MM.1S (cell line): ENCODE measurements around the gene OXLD1.
A peak's percentile ranks its signal among the peaks of the same experiment; 100 is the strongest.

Source experiments
- DNase-seq: peaks from one replicate; pipeline ENCODE4 v3.0.0-alpha.2; 2015
- H2AFZ ChIP-seq: fragments of 300-600 bp; sonication (generic); 2 replicates; pipeline ENCODE4 v1.6.0; 2016; ENCODE audit warnings: antibody characterized with exemption, low read length
- H3F3A ChIP-seq: fragments of 300-600 bp; sonication (generic); 2 replicates; pipeline ENCODE4 v1.6.1; 2016; ENCODE audit warnings: mild to moderate bottlenecking, antibody characterized with exemption, low read length, moderate library complexity, mixed read lengths; ENCODE audit not compliant: insufficient read depth
- H3K27ac ChIP-seq: fragments of 300-600 bp; sonication (generic); 2 replicates; pipeline ENCODE4 v1.5.1; 2016; ENCODE audit warnings: mild to moderate bottlenecking, low read length
- H3K27me3 ChIP-seq: fragments of 300-600 bp; sonication (generic); replicated peaks from 2 replicates; pipeline ENCODE4 v1.6.0; 2016; ENCODE audit warnings: low read length; ENCODE audit not compliant: insufficient read depth
- H3K36me3 ChIP-seq: fragments of 300-600 bp; sonication (generic); replicated peaks from 2 replicates; pipeline ENCODE4 v1.6.1; 2016; ENCODE audit warnings: mild to moderate bottlenecking, low read length, mixed read lengths; ENCODE audit not compliant: insufficient read depth
- H3K4me1 ChIP-seq: fragments of 300-600 bp; sonication (generic); 2 replicates; pipeline ENCODE4 v1.6.1; 2016; ENCODE audit warnings: low read length, mixed read lengths
- H3K4me2 ChIP-seq: fragments of 300-600 bp; sonication (generic); 2 replicates; pipeline ENCODE4 v1.6.0; 2016; ENCODE audit warnings: low read depth, low read length
- H3K4me3 ChIP-seq: fragments of 300-600 bp; sonication (generic); 2 replicates; pipeline ENCODE4 v1.5.1; 2016; ENCODE audit warnings: low read length, mixed read lengths
- H3K79me2 ChIP-seq: fragments of 300-600 bp; sonication (generic); 2 replicates; pipeline ENCODE4 v1.6.1; 2016; ENCODE audit warnings: mixed run types, low read length, mixed read lengths
- H3K9ac ChIP-seq: fragments of 300-600 bp; sonication (generic); 2 replicates; pipeline ENCODE4 v1.6.1; 2016; ENCODE audit warnings: low read length, mixed read lengths
- H3K9me2 ChIP-seq: fragments of 300-600 bp; sonication (generic); replicated peaks from 2 replicates; pipeline ENCODE4 v1.6.1; 2016; ENCODE audit warnings: mild to moderate bottlenecking, low read length, mixed read lengths; ENCODE audit not compliant: insufficient read depth
- H3K9me3 ChIP-seq: fragments of 300-600 bp; sonication (generic); replicated peaks from 2 replicates; pipeline ENCODE4 v1.6.1; 2016; ENCODE audit warnings: mild to moderate bottlenecking, low read length, mixed read lengths; ENCODE audit not compliant: insufficient read depth
- H4K20me1 ChIP-seq: fragments of 300-600 bp; sonication (generic); 2 replicates; pipeline ENCODE4 v1.6.1; 2016; ENCODE audit warnings: mild to moderate bottlenecking, low read length, moderate library complexity, mixed read lengths; ENCODE audit not compliant: insufficient read depth
- EZH2 ChIP-seq: fragments of 300-600 bp; sonication (generic); optimal IDR thresholded peaks from 2 replicates; pipeline ENCODE3; 2017; ENCODE audit warnings: low read depth, mild to moderate bottlenecking, antibody characterized with exemption, low read length, mixed read lengths
- EZH2phosphoT487 ChIP-seq: fragments of 300-600 bp; sonication (generic); IDR thresholded peaks from 2 replicates; pipeline ENCODE4 v1.6.1; 2018; ENCODE audit warnings: antibody characterized with exemption, low read length
- TF ChIP-seq, protein P1 (sequence below): fragments of 300-600 bp; sonication (generic); IDR thresholded peaks from 2 replicates; pipeline ENCODE4 v1.5.1; 2016; ENCODE audit warnings: antibody characterized with exemption, low read length, mixed read lengths

OXLD1 gene

DNA sequence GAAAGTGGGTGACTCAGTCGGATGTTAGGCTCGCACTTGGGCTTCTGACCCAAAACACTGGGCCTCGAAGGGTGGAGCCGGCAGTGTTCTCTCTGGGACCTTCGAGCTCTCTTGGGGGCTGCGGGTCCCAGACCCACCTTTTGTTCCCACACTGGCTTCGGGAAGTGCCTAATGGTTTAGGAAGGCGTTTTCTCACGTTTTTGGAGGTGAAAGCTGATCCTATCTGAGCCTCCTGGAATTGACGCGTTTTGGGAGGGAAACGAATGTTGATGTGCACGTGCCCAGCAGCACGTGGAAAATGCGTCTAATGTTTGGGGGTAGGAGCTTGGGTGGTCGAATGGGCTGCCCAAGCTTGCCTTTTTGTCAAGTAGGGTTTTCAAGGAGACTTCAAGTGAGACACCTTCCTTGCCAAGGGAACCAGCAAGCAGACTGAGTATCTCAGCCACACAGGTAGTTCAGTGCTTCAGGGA lies 18.1 kb upstream of the OXLD1 start:
- Histone ChIP-seq H3K79me2 (peaks cover 77% of the 10 kb centered on the region), H3K36me3 (peaks cover 7% of the 10 kb centered on the region; the same call in 1 of the 2 replicates), H3K4me2 (peak overlapping the region; percentile 94), H2AFZ (0 out of 2 replicates have a peak overlapping the region, but pooled peaks have one; percentile 5), H3K9me2 (no peaks in the 10 kb centered on the region), H3K4me3 (peak overlapping the region; percentile 94), H3K27ac (no peak overlapping the region; the same call in 1 of the 2 replicates), H3K9me3 (no peaks in the 10 kb centered on the region), H3K27me3 (no peaks in the 10 kb centered on the region), H3K9ac (peak overlapping the region; percentile 88), H3K4me1 (0 out of 2 replicates have a peak, but pooled peaks cover 16% of the 10 kb centered on the region), H3F3A (no peaks in the 10 kb centered on the region), H4K20me1 (no peaks in the 10 kb centered on the region)
- no peak for DNase-seq
- TF ChIP-seq, protein P1, sequence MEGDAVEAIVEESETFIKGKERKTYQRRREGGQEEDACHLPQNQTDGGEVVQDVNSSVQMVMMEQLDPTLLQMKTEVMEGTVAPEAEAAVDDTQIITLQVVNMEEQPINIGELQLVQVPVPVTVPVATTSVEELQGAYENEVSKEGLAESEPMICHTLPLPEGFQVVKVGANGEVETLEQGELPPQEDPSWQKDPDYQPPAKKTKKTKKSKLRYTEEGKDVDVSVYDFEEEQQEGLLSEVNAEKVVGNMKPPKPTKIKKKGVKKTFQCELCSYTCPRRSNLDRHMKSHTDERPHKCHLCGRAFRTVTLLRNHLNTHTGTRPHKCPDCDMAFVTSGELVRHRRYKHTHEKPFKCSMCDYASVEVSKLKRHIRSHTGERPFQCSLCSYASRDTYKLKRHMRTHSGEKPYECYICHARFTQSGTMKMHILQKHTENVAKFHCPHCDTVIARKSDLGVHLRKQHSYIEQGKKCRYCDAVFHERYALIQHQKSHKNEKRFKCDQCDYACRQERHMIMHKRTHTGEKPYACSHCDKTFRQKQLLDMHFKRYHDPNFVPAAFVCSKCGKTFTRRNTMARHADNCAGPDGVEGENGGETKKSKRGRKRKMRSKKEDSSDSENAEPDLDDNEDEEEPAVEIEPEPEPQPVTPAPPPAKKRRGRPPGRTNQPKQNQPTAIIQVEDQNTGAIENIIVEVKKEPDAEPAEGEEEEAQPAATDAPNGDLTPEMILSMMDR = no peak
- TF ChIP-seq EZH2phosphoT487 (no peak), EZH2 (no peak)

DNA sequence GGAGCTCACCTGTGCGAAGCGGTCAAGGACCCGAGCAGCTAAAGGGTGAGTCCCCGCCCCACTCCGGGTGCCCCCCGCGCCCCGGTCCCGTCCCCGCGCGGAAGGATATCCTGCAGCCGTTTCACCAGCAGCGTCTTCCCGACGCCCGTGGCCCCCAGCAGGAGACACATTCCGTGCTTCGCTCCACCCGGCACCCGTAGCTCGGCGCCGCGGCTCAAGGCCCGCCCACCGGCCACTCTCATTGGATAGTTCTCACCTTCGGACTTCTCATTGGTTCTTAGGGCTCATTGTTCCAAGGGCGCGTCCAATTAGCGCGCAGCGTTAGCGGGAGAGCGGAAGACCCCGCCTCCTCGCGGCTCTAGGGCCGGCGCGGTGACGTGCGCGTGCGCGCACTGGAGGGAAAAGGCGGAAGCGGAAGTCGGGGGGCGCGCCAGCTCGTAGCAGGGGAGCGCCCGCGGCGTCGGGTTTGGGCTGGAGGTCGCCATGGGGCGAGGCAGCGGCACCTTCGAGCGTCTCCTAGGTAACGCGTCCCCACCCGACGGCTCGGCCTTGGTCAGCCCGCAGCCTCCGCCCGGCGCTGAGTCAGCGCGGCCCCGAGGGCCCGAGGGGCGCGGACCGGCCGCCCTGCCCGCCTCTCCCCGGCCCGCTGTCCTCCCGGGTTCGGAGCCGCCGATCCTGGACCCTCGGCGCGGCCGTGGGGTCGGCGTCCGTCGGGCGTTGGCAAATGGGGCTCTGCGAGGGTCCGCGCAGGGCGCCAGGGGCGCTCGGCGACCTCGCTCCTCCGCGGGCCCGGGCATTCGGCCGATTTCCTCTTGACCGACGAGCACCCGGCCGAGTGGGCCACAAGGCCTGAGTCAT lies 17.4 kb upstream of the OXLD1 start, which contains the start of the genes ARL16 and HGS:
TSS of gene ARL16 (minus strand) at position 214 of the 858 bp plus-strand sequence. CDS start at position 170, 44 bp downstream.
TSS of gene HGS (plus strand) at position 428 of the 858 bp plus-strand sequence. CDS start at position 484, 56 bp downstream.
- TF ChIP-seq, protein P1 = no peak
- TF ChIP-seq EZH2phosphoT487 (no peak), EZH2 (no peak)
- no peaks in the 10 kb centered on the region for H3K9me3 ChIP-seq
- no peaks in the 10 kb centered on the region for H3K27me3 ChIP-seq
- H3K9ac ChIP-seq = peak within 1 kb of the TSS; percentile 88
- H3K4me2 ChIP-seq = peak within 1 kb of the TSS; percentile 96
- peak within 1 kb of the TSS; percentile 94 for H3K4me3 ChIP-seq
- DNase-seq = peak; percentile 99
- no peak within 1 kb of the TSS; the same call in 1 of the 2 replicates for H3K27ac ChIP-seq
- 0 out of 2 replicates have a peak, but pooled peaks cover 16% of the 10 kb centered on the region for H3K4me1 ChIP-seq
- peaks cover 71% of the 10 kb centered on the region for H3K79me2 ChIP-seq
- no peaks in the 10 kb centered on the region for H4K20me1 ChIP-seq
- peak within 1 kb of the TSS; percentile 83 for H2AFZ ChIP-seq
- no peaks in the 10 kb centered on the region for H3F3A ChIP-seq
- H3K9me2 ChIP-seq = no peaks in the 10 kb centered on the region
- peaks cover 7% of the 10 kb centered on the region; the same call in 1 of the 2 replicates for H3K36me3 ChIP-seq

DNA sequence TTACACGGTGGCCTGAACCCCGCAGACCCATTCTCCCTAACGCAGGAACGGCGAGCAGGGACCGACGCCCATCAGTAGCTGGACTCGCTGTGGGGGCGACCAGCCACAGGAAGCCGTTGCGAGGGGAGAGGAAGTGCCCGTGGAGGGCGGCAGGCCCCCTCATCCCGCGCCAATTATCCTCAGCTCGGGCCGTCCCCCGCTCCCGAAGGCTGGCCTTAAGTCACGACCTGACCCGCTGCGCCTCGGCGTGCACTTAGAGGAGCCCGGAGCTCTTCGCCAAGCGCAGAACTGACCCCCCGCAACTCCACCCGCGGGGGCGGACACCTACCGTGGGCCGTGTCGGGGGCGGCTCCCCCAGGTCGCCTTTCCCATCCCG lies 16.8 kb upstream of the OXLD1 start:
- H3K36me3 ChIP-seq = peaks cover 7% of the 10 kb centered on the region; the same call in 1 of the 2 replicates

More for the DNA sequence above, 16.8 kb upstream of the OXLD1 start:
- no peak for TF ChIP-seq EZH2phosphoT487
- TF ChIP-seq EZH2 = no peak
- TF ChIP-seq, protein P1 = no peak
- Histone ChIP-seq H3K27me3 (no peaks in the 10 kb centered on the region), H3K27ac (no peak overlapping the region), H3K4me2 (peak overlapping the region; percentile 96), H3K4me1 (0 out of 2 replicates have a peak, but pooled peaks cover 16% of the 10 kb centered on the region), H3K9ac (peak overlapping the region; percentile 87), H4K20me1 (no peaks in the 10 kb centered on the region), H2AFZ (peak overlapping the region; percentile 83), H3K4me3 (peak overlapping the region; percentile 94), H3K9me3 (no peaks in the 10 kb centered on the region), H3F3A (no peaks in the 10 kb centered on the region), H3K79me2 (peaks cover 64% of the 10 kb centered on the region), H3K9me2 (no peaks in the 10 kb centered on the region)
- DNase-seq = no peak
